Measurements from ENCODE around the gene RRAD.

The RRAD gene

DNA sequence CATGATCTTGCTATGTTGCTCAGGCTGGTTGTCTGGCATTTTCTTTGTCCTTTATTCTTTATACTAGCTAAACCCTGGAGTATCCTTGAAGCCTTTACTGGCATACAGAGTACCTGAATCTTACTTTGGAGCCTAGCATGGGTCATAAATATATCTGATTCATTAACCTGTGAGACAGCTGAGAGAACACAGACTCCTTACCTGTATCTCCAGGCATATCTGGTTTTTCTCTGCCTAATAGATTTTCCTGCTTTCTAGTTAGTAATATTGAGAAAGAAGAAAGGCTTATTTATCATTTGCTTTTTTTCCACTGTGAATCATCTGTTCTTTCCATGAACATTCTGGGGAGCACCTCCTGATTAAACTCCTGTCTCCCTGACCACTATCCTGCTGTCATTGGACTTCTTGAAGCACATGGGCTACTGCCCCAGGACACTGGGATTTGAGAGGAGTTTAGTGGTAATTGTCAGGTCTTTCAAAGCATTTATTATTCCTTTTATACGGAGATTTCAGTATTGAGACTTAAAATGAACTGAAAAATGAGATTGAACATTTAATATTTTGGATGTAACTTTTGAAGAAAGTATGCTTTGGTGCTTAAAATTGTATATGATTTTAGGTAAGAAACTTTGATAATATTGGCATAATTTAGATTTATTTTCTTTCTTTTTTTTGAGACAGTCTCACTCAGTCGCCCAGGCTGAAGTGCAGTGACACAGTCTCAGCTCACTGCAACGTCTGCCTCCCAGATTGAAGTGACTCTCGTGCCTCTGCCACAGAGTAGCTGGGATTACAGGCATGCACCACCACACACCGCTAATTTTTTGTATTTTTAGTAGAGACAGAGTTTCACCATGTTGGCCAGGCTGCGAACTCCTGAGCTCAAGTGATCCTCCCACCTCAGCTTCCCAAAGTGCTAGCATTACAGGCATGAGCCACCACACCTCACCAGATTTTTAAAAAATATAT, 36.4 kb downstream of the RRAD start:
- TF ChIP-seq, protein P1, sequence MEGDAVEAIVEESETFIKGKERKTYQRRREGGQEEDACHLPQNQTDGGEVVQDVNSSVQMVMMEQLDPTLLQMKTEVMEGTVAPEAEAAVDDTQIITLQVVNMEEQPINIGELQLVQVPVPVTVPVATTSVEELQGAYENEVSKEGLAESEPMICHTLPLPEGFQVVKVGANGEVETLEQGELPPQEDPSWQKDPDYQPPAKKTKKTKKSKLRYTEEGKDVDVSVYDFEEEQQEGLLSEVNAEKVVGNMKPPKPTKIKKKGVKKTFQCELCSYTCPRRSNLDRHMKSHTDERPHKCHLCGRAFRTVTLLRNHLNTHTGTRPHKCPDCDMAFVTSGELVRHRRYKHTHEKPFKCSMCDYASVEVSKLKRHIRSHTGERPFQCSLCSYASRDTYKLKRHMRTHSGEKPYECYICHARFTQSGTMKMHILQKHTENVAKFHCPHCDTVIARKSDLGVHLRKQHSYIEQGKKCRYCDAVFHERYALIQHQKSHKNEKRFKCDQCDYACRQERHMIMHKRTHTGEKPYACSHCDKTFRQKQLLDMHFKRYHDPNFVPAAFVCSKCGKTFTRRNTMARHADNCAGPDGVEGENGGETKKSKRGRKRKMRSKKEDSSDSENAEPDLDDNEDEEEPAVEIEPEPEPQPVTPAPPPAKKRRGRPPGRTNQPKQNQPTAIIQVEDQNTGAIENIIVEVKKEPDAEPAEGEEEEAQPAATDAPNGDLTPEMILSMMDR (IDR thresholded peaks at IDR 0.05; ENCODE audit: low read depth, low read length), result no peak
- DNase-seq (ENCODE audit: low read depth in 2 of 2), result no peak
- H3K4me3 ChIP-seq (replicated peaks in 1 of 2; ENCODE audit: low read depth in 2 of 2, low read length in 2 of 2), result no peak overlapping the region

DNA sequence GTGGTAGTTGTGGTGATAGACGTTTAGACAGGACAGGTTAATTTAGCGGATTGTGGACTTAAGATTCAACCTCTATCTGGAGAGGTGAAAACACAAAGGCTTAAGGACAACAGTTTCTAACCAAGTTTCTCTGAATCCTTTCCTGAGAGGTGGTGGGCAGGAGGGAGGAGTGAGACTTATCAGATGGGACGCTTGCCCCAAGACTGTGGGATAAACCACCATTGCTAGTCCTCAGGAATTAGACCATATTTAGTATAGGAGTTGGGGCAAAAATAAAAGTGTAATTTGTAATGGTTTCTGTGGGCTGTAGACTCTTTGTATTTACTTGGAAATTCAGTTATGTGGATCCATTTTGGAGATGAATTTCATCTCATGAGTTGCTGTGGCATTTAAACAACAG, 38.4 kb downstream of the RRAD start:
- TF ChIP-seq, protein P1 (IDR thresholded peaks at IDR 0.05; ENCODE audit: low read depth, low read length), result no peak
- DNase-seq (ENCODE audit: low read depth in 2 of 2), result no peak
- H3K4me3 ChIP-seq (replicated peaks in 1 of 2; ENCODE audit: low read depth in 2 of 2, low read length in 2 of 2), result no peak overlapping the region

DNA sequence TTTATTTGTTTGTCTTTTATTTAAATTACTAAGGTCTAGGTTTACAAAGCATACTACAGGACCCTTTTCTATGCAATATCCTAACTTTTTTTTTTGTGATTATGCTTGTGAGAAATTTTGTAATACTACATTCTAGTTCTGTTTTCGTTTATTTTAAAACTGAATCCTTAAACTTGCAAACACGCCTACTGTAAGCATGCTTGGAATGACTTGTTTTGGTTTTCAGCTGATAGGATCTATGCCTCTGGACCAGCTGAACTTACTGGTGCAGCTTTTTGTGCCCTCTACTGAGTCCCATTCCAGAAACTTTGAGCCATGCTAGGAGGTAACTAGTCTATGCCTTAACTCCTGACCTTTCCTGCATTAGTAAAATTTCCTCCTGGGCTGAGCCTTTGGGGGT, 39.0 kb downstream of the RRAD start:
- H3K4me3 ChIP-seq (replicated peaks in 1 of 2; ENCODE audit: low read depth in 2 of 2, low read length in 2 of 2), result no peak overlapping the region
- TF ChIP-seq, protein P1 (IDR thresholded peaks at IDR 0.05; ENCODE audit: low read depth, low read length), result no peak
- DNase-seq (ENCODE audit: low read depth in 2 of 2), result no peak

DNA sequence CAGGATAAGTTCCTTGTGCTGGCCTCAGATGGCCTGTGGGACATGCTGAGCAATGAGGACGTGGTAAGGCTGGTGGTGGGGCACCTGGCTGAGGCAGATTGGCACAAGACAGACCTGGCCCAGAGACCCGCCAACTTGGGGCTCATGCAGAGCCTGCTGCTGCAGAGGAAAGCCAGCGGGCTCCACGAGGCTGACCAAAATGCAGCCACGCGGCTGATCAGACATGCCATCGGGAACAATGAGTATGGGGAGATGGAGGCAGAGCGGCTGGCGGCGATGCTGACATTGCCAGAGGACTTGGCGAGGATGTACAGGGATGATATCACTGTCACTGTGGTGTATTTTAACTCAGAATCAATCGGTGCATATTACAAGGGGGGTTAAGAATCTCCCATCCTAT, 39.8 kb downstream of the RRAD start:
- DNase-seq (ENCODE audit: low read depth in 2 of 2), result no peak
- TF ChIP-seq, protein P1 (IDR thresholded peaks at IDR 0.05; ENCODE audit: low read depth, low read length), result no peak
- no peak overlapping the region for H3K4me3 ChIP-seq (replicated peaks in 1 of 2; ENCODE audit: low read depth in 2 of 2, low read length in 2 of 2)

DNA sequence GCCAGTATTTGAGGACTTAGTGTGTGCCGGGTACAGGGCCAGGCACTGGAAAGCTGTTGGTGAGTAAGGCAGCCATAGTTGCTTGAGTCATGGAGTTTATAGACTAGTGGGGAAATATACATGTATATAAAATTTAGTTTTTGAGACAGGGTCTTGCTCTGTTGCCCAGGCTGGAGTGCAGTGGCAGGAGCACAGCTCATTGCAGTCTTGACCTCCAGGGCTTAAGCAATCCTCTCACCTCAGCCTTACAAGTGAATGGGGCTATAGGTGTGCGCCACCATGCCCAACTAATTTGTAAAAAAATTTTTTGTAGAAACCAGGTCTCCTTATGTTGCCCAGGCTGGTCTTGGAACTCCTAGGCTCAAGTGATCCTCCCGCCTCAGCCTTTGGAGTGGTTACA, 42.6 kb downstream of the RRAD start:
- H3K4me3 ChIP-seq (replicated peaks in 1 of 2; ENCODE audit: low read depth in 2 of 2, low read length in 2 of 2), result no peak overlapping the region
- TF ChIP-seq, protein P1 (IDR thresholded peaks at IDR 0.05; ENCODE audit: low read depth, low read length), result no peak
- DNase-seq (ENCODE audit: low read depth in 2 of 2), result no peak

DNA sequence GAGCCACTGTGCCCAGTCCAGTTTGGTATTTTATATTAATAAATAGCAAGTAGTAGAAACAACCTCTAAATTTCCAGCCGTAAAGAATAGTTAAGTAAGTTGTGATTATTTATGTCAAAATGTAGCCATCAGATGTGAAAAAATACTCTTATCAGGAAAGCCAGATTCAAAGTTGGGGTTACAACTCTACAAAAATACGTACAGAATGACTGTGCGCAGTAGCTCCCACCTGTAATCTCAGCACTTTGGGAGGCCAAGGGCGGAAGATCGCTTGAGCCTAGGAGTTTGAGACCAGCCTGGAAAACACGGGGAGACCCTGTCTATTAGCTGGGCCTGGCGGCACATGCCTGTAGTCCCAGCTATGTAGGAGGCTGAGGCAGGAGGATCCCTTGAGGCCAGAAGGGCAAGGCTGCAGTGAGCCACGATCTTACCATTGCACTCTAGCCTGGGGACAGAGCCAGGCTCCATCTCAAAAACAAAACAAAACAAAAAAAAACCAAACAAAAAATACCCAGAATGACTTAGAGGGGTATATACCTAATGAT, 43.3 kb downstream of the RRAD start:
- H3K4me3 ChIP-seq (replicated peaks in 1 of 2; ENCODE audit: low read depth in 2 of 2, low read length in 2 of 2), result no peak overlapping the region
- TF ChIP-seq, protein P1 (IDR thresholded peaks at IDR 0.05; ENCODE audit: low read depth, low read length), result no peak

More for the DNA sequence above, 43.3 kb downstream of the RRAD start:
- no peak for DNase-seq (ENCODE audit: low read depth in 2 of 2)
